Caco-2 (cell line): ENCODE results near the gene CD244. TPM values are rescaled to one million over a fixed set of nuclear protein-coding genes. Genes with fewer than 3 reads are reported as not detected.

Experiments
- BruUV-seq: library from RNA; stranded (reverse); fragments of 400-500 nt; replicated peaks from 2 replicates; lab custom pipeline; 2021; lab: Mats Ljungman, UMichigan
- CTCF ChIA-PET: fragments of 300-600 bp; sonication (Branson Sonifier 250); formaldehyde crosslinking; loops from one replicate; lab custom pipeline; 2022; ENCODE audit warnings: antibody characterized with exemption; lab: Charles Lee
- POLR2A ChIA-PET: fragments of 300-600 bp; sonication (Branson Sonifier 250); formaldehyde crosslinking; loops from one replicate; lab custom pipeline; 2022; ENCODE audit warnings: antibody characterized with exemption; lab: Charles Lee
- DNase-seq, 2 experiments: peaks; one replicate each; pipeline versions ENCODE4 v3.0.0 to v3.0.0-alpha.2; 2020 to 2022
- H3K27me3 ChIP-seq: replicated peaks from 2 replicates; pipeline ENCODE4 v1.6.0; 2011; ENCODE audit warnings: low read length; ENCODE audit not compliant: control insufficient read depth, insufficient read depth
- H3K36me3 ChIP-seq: 2 replicates; pipeline ENCODE4 v1.5.1; 2011; ENCODE audit warnings: low read length; ENCODE audit not compliant: control insufficient read depth, insufficient read depth
- H3K4me1 ChIP-seq: fragments of 250-450 bp; sonication (Bioruptor Pico); 2 replicates; pipeline ENCODE4 v1.5.1; 2020; ENCODE audit warnings: mild to moderate bottlenecking
- H3K4me3 ChIP-seq: 2 replicates; pipeline ENCODE4 v1.5.1; 2011; ENCODE audit warnings: low read depth, mild to moderate bottlenecking, control low read depth, low read length
- H3K9me3 ChIP-seq: fragments of 250-450 bp; sonication (Bioruptor Pico); 2 replicates; pipeline ENCODE4 v1.5.1; 2020; ENCODE audit warnings: mild to moderate bottlenecking, moderate library complexity
- H3K27ac Mint-ChIP-seq: one replicate; pipeline ENCODE4 v1.8.0; 2022; ENCODE audit warnings: mixed read lengths; ENCODE audit not compliant: unreplicated experiment
- H3K27me3 Mint-ChIP-seq: one replicate; pipeline ENCODE4 v1.8.0; 2022; ENCODE audit warnings: mixed read lengths; ENCODE audit not compliant: insufficient read depth, unreplicated experiment
- H3K36me3 Mint-ChIP-seq: one replicate; pipeline ENCODE4 v1.8.0; 2022; ENCODE audit warnings: mild to moderate bottlenecking, mixed read lengths; ENCODE audit not compliant: insufficient read depth, unreplicated experiment
- H3K4me1 Mint-ChIP-seq: one replicate; pipeline ENCODE4 v1.8.0; 2022; ENCODE audit warnings: low read depth, mixed read lengths; ENCODE audit not compliant: unreplicated experiment
- H3K4me3 Mint-ChIP-seq: one replicate; pipeline ENCODE4 v1.8.0; 2022; ENCODE audit warnings: mild to moderate bottlenecking, moderate library complexity, mixed read lengths; ENCODE audit not compliant: unreplicated experiment
- H3K9me3 Mint-ChIP-seq: one replicate; pipeline ENCODE4 v1.8.0; 2022; ENCODE audit warnings: mixed read lengths; ENCODE audit not compliant: unreplicated experiment
- CTCF ChIP-seq, 2 experiments: fragments of 200-600 bp in 1 of 2; IDR thresholded peaks; 1 replicate in 1 of 2; 2 replicates in 1 of 2; pipeline versions ENCODE4 v1.5.1 to v1.8.0; 2011 to 2022; ENCODE audit warnings: antibody characterized with exemption in 1 of 2, control low read depth in 1 of 2, inconsistent platforms in 1 of 2, low read depth in 1 of 2, low read length in 1 of 2, mild to moderate bottlenecking in 1 of 2, moderate library complexity in 1 of 2; ENCODE audit not compliant: insufficient read depth in 1 of 2, severe bottlenecking in 1 of 2, unreplicated experiment in 1 of 2
- intact Hi-C: fragments of 100-400 bp; cut with micrococcal nuclease; formaldehyde crosslinking; loops from one replicate; pipeline ENCODE4 v1.10.0; 2022; ENCODE audit not compliant: unreplicated experiment
- total RNA-seq: library from RNA; stranded (reverse); gene quantifications from 2 replicates; pipeline ENCODE4 v1.2.3, GENCODE V29; 2022

CD244 gene
- total RNA-seq, 1 experiment from 2014 or later: 0.11 TPM

GRCh38 chr1:160797861-160798273 lies 64.8 kb downstream of the CD244 start:
- Histone ChIP-seq H3K36me3 (no peaks in the 10 kb centered on the region), H3K4me3 (no peak overlapping the region), H3K4me1 (no peaks in the 10 kb centered on the region), H3K9me3 (no peaks in the 10 kb centered on the region), H3K27me3 (no peaks in the 10 kb centered on the region; the same call in 1 of the 2 replicates)
- DNase-seq: no peak
- intact Hi-C loops: no loop called here
- no peaks in the 10 kb centered on the region for H3K27me3 Mint-ChIP-seq
- ChIA-PET CTCF (no interaction called here), POLR2A (no interaction called here)
- H3K27ac Mint-ChIP-seq: no peak overlapping the region
- H3K4me3 Mint-ChIP-seq: no peak overlapping the region
- no TSS peak for BruUV-seq
- no peak for TF ChIP-seq CTCF (IDR thresholded peaks at IDR 0.05; ENCODE audit: insufficient read depth in 1 of 2, low read depth in 1 of 2, low read length in 1 of 2, severe bottlenecking in 1 of 2, unreplicated experiment in 1 of 2)
- no peaks in the 10 kb centered on the region for H3K36me3 Mint-ChIP-seq
- H3K9me3 Mint-ChIP-seq: no peaks in the 10 kb centered on the region
- H3K4me1 Mint-ChIP-seq: no peaks in the 10 kb centered on the region

GRCh38 chr1:160797271-160797709 lies 65.4 kb downstream of the CD244 start:
- no peaks in the 10 kb centered on the region for H3K4me1 Mint-ChIP-seq
- no peaks in the 10 kb centered on the region for H3K36me3 Mint-ChIP-seq
- no peaks in the 10 kb centered on the region for H3K9me3 Mint-ChIP-seq
- Histone ChIP-seq H3K27me3 (no peaks in the 10 kb centered on the region; the same call in 1 of the 2 replicates), H3K9me3 (no peaks in the 10 kb centered on the region), H3K4me1 (no peaks in the 10 kb centered on the region), H3K36me3 (no peaks in the 10 kb centered on the region), H3K4me3 (no peak overlapping the region)
- no peaks in the 10 kb centered on the region for H3K27me3 Mint-ChIP-seq
- POLR2A ChIA-PET: no interaction called here
- no peak overlapping the region for H3K27ac Mint-ChIP-seq
- no peak for DNase-seq
- no peak for TF ChIP-seq CTCF (IDR thresholded peaks at IDR 0.05; ENCODE audit: insufficient read depth in 1 of 2, low read depth in 1 of 2, low read length in 1 of 2, severe bottlenecking in 1 of 2, unreplicated experiment in 1 of 2)
- no TSS peak for BruUV-seq
- H3K4me3 Mint-ChIP-seq: no peak overlapping the region
- CTCF ChIA-PET: no interaction called here
- intact Hi-C loops: no loop called here

- no peaks in the 10 kb centered on the region for H3K9me3 Mint-ChIP-seq
- H3K27me3 ChIP-seq: no peaks in the 10 kb centered on the region; the same call in 1 of the 2 replicates
- H3K27ac Mint-ChIP-seq: no peak within 1 kb of the TSS
- H3K27me3 Mint-ChIP-seq: no peaks in the 10 kb centered on the region
- ChIA-PET POLR2A (no interaction called here), CTCF (interaction anchor here (0.9 to 1.2 kb wide), 2 partner anchors 18 to 21 kb away, joined by 3 to 4 read pairs; no protein-coding TSS in a partner anchor)
- no peaks in the 10 kb centered on the region for H3K36me3 Mint-ChIP-seq
- no peaks in the 10 kb centered on the region for H3K4me1 Mint-ChIP-seq
- H3K9me3 ChIP-seq: no peaks in the 10 kb centered on the region
- H3K4me1 ChIP-seq: no peaks in the 10 kb centered on the region
- H3K4me3 ChIP-seq: no peak within 1 kb of the TSS
- DNase-seq: no peak
- no TSS peak for BruUV-seq
- H3K36me3 ChIP-seq: no peaks in the 10 kb centered on the region
- intact Hi-C loops: no loop called here
- no peak for TF ChIP-seq CTCF (IDR thresholded peaks at IDR 0.05; ENCODE audit: insufficient read depth in 1 of 2, low read depth in 1 of 2, low read length in 1 of 2, severe bottlenecking in 1 of 2, unreplicated experiment in 1 of 2)
- no peak within 1 kb of the TSS for H3K4me3 Mint-ChIP-seq
These were observed 66.7 kb downstream of the CD244 start, which contains the start of gene LY9 for GRCh38 chr1:160795951-160796383. Gene LY9 (plus strand): TSS chr1:160796174. CDS start chr1:160796188, 14 bp downstream.
